Measurements from ENCODE around the gene JTB.

JTB gene

DNA sequence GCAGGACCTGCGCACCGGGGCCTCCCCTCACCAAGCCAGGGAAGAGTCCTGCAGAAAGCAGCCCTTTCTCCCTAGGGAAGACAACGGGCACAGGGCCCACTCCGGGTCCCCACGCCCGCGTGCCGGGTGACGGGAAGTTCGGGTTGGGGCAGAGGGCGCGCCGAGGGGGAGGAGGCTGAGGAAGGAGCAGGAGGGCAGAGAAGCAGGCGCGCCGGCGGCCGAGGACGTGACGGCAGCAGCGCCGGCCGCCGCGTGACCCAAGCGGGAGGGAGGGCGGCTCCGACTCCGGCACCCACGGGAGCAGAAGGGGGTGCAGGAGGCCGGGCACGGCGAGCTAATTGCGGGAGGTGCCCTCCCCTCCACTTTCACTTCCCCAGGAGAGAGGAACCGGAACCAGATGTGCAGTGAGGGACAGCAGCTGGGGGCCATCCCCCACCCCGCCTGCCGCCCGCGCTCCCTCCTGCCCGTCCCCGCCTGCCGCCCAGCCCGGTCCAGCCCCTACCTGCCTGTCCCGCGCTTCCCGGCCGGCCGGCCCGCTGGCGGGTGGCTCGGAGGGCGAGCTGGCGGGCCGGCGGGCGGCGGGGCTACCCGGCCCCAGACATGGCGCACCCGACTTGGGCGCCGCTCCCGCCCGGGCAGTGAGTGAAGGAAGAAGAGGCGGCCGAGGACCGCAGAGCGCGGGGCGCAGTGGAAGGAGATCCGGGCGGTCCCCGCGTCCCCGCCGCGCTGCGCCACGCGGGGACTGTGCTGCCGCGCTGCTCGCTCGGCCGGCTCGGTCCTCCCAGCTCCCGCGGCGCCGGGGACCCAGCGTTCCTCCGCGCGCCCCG, 31.5 kb downstream of the JTB start:
- FAIRE-seq (peak; percentile 98), DNase-seq (ENCODE audit: insufficient read length) (peak; percentile 95)
- TF ChIP-seq POLR2A (IDR thresholded peaks at IDR 0.05; ENCODE audit: low read depth, low read length) (peak; percentile 71; the same call in 1 of the 2 replicates), TAF1 (IDR thresholded peaks at IDR 0.05; ENCODE audit: borderline replicate concordance, low read depth, low read length) (no peak), POLR2AphosphoS5 (IDR thresholded peaks at IDR 0.05; ENCODE audit: low read depth, low read length) (peak; percentile 85)

DNA sequence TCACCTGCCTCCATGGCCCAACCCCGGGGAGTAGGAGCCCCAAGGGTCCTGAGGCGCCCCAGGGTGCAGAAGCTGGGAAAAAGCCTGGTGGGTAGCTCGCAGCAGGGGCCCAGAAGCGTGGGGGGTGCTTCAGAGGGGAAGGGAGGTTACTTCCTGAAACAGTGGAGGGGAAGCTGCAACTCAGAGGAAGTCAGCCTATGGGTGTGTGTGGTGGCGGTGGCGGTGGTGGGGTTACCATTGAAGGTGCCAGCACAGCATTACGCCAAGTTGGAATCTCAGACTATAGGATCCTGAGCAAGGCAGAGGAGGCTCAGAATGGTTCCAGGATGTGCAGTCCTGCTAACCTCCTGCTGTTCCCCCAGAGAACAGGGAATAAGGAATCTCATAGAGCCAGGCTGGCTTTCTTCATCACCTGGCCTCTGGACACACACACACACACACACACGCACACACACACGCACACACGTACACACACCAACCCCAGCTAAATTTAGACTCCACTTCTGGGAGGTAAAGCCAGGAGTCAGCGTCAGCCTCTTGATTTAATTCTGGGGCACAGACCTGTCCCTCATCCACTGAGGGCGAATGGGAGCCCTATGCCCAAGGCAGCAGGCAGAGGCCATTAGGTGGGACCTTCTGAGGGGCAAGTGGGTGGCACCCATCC, 32.2 kb downstream of the JTB start:
- FAIRE-seq: no peak
- TF ChIP-seq POLR2A (IDR thresholded peaks at IDR 0.05; ENCODE audit: low read depth, low read length): peak; percentile 58
- no peak for TF ChIP-seq POLR2AphosphoS5 (IDR thresholded peaks at IDR 0.05; ENCODE audit: low read depth, low read length)
- peak; percentile 76 for DNase-seq (ENCODE audit: insufficient read length)

DNA sequence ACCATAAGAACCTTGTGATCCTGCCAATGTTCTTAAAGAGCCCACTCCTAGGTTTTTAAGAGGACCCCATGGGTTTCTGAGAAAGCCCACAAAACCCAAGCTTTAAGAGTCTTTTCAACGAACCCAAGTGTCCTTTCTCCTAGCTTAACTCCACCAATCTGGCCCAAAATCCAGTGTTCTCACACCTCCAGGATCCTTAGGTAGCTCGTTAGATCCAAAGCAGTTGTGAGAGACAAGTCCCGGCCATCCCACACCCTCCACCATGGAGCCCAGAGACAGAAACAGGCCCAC, 32.7 kb downstream of the JTB start:
- TF ChIP-seq TAF1 (IDR thresholded peaks at IDR 0.05; ENCODE audit: borderline replicate concordance, low read depth, low read length): no peak
- no peak for TF ChIP-seq POLR2A (IDR thresholded peaks at IDR 0.05; ENCODE audit: low read depth, low read length)
- no peak for TF ChIP-seq POLR2AphosphoS5 (IDR thresholded peaks at IDR 0.05; ENCODE audit: low read depth, low read length)
- FAIRE-seq (no peak), DNase-seq (ENCODE audit: insufficient read length) (no peak)

DNA sequence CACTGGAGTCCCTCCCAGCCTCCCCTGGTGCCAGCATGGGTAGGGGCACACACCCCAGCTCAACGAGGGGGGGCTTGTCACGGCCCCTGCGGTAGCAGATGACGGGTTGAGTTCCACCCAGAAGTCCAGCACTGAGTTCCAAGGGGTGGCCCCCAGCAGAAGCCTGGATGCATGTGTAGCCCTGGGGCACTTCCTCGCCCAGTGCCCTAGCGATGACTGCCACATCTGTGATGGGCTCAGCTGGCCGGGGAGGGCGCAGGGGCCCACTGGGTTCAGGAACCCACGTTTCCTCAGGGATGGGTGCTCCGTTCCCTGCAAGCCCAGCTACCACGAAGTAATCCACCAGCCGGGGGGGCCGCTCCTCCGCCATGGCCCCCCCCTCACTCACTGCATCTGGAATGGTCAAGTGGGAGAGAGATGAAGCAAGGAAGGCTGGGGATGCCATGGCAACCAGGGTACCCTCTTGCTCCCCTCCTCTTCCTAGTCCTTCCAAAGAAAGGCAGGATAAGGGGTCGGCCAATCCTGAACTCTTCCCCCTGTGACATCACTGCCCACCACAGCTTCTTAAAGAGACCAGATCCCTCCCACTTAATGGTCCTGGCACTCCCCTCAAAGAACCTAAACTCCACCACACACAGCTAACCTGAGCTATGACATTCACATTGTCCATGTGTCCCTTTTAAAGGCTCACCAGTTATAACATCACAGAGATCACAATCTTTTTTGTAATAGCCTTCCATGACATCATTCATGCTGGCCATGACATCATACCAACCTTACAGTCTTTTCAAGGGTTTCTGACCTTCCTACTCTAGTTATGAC, 33.3 kb downstream of the JTB start:
- FAIRE-seq (peak; percentile 85), DNase-seq (ENCODE audit: insufficient read length) (no peak)
- TF ChIP-seq POLR2AphosphoS5 (IDR thresholded peaks at IDR 0.05; ENCODE audit: low read depth, low read length): no peak
- TF ChIP-seq TAF1 (IDR thresholded peaks at IDR 0.05; ENCODE audit: borderline replicate concordance, low read depth, low read length): no peak
- no peak for TF ChIP-seq POLR2A (IDR thresholded peaks at IDR 0.05; ENCODE audit: low read depth, low read length)

DNA sequence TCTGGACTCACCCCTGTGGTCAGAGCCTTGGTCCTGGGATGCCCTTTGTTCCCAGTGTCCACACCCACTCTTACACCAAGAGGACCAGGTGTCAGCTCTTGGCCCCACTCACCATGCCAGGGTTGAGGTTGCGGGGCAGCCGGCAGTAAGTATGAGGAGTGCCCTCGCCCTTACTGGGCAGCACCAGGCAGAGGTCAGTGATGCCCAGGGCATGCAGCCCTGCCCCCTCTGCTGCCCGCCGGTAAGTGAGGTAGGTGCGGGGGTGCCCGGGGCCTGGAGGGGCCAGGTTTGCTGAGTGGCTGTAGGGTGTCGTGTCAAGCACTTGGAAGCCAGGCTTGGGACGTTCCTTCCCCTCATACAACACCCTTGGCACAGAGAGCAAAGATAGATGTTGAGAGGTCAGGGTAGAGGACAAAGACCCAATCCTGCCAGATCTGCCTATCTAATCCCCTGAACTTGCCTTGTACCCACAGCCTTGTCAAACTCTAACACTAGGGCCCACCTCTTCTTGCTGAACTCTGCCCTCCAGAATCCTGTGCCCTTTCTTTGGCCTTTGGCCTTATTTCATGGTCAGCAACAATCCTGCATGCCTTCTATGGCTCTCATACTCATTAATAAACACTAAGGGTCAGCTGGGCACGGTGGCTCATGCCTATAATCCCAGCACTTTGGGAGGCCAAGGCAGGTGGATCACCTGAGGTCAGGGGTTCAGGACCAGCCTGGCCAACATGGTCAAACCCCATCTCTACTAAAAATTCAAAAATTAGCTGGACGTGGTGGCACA, 34.5 kb downstream of the JTB start:
- FAIRE-seq (no peak), DNase-seq (ENCODE audit: insufficient read length) (no peak)
- TF ChIP-seq TAF1 (IDR thresholded peaks at IDR 0.05; ENCODE audit: borderline replicate concordance, low read depth, low read length) (no peak), POLR2A (IDR thresholded peaks at IDR 0.05; ENCODE audit: low read depth, low read length) (no peak), POLR2AphosphoS5 (IDR thresholded peaks at IDR 0.05; ENCODE audit: low read depth, low read length) (peak; percentile 41; the same call in 1 of the 2 replicates)

DNA sequence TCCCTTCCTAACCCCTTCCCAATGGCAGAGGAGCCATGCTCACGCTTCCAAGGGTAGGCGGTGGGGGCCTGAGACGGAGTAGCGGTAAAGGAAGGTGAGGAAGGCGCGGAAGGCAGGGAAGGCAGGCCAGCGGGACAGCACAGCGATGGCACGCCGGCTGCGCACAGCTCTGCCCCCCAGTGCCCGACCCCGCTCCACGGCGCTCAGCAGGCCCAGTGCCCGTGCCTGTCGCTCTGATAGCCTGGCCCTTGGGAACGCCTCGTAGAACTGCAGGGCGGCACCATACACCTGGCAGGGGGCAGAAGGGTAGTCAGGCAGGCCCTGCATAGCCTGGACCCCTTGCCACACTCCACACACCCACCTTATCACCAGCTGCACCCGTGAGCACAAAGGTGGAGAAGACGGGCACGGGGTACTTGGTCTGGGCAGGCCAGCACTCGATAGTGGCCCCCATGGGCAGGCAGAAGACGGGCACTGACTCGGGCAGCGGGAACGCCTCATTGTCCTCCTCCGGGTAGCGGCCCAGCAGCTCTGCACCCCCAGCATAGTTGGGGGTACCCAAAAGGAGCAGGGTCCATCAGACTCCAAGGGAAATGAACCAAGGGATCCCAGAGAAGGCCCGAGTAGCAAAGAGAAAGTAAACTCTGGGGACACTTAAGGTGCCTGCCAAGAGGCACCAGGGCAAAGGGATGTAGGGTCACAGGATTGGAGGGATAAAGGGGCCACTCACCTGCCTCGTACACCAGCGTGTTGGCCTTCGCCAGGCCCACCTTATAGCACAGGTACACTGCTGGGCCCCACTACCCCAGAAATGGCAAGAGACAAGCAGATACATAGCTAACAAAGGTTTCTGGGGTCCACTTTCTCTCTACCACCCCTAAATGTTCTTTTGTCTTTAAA, 35.4 kb downstream of the JTB start:
- DNase-seq (ENCODE audit: insufficient read length) (no peak), FAIRE-seq (no peak)
- TF ChIP-seq POLR2A (IDR thresholded peaks at IDR 0.05; ENCODE audit: low read depth, low read length) (no peak; the same call in 1 of the 2 replicates), TAF1 (IDR thresholded peaks at IDR 0.05; ENCODE audit: borderline replicate concordance, low read depth, low read length) (no peak), POLR2AphosphoS5 (IDR thresholded peaks at IDR 0.05; ENCODE audit: low read depth, low read length) (no peak)

DNA sequence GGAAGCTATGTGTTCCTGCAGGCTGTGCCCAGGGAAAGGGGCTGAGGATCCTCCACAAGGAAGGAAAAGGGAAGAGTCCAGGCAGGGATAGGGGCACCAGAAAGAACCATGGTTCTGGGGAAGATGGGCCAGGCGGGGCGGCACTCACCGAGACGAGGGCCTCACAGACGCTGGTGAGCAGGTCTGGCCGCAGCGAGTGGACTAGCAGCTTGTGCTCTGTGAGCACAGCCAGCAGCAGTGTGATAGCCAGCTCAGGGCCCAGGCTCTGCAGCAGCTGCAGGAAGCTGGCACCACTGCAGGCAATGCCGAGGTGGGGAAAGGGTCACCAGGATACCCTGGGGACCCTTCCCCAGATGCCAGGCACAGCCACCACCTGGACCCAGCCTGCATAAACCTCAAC, 36.7 kb downstream of the JTB start:
- DNase-seq (ENCODE audit: insufficient read length) (no peak), FAIRE-seq (no peak)
- TF ChIP-seq TAF1 (IDR thresholded peaks at IDR 0.05; ENCODE audit: borderline replicate concordance, low read depth, low read length) (no peak), POLR2A (IDR thresholded peaks at IDR 0.05; ENCODE audit: low read depth, low read length) (no peak), POLR2AphosphoS5 (IDR thresholded peaks at IDR 0.05; ENCODE audit: low read depth, low read length) (no peak)

DNA sequence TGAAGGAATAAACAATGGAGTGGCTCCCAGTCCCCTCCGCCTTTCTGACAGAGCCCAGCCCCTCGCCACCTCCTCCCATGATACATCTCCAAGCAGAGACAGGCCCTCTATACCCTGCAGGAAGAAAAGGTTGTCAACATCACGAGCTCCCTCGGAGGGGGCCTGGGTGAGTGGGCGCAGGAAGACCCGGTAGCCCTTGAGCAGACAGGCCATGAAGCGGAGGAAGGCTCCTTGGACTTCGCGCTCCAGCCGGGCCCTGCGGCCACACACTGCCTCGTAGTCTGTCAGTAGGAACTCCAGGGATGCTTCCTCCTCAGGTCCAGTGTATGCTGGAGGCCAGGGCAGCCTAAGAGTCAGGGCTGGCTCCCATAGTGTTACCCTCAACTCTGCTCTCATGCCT, 38.0 kb downstream of the JTB start:
- FAIRE-seq (peak; percentile 21), DNase-seq (ENCODE audit: insufficient read length) (no peak)
- TF ChIP-seq POLR2AphosphoS5 (IDR thresholded peaks at IDR 0.05; ENCODE audit: low read depth, low read length) (no peak), TAF1 (IDR thresholded peaks at IDR 0.05; ENCODE audit: borderline replicate concordance, low read depth, low read length) (no peak), POLR2A (IDR thresholded peaks at IDR 0.05; ENCODE audit: low read depth, low read length) (no peak)

DNA sequence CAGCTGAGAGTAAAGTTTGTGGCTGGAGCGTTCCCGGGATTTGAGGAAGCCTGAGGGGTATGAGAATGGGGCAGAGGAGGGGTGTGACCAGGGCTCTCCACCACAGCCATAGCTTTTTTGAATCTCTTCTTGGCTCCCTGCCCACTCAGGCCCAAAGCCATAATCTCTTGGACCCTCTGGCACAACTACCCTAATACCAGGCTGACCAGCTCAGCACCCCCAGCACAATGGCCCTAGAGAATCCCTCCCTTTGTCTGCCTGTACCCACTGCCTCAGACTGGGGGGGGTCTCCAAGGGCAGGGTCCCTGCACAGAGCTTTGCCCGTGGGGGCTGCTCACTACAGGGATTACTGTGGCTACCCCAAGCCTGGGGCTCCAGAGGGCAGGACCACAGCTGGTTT, 38.5 kb downstream of the JTB start:
- FAIRE-seq: no peak
- no peak for TF ChIP-seq TAF1 (IDR thresholded peaks at IDR 0.05; ENCODE audit: borderline replicate concordance, low read depth, low read length)
- no peak for TF ChIP-seq POLR2AphosphoS5 (IDR thresholded peaks at IDR 0.05; ENCODE audit: low read depth, low read length)
- TF ChIP-seq POLR2A (IDR thresholded peaks at IDR 0.05; ENCODE audit: low read depth, low read length): no peak
- no peak for DNase-seq (ENCODE audit: insufficient read length)

DNA sequence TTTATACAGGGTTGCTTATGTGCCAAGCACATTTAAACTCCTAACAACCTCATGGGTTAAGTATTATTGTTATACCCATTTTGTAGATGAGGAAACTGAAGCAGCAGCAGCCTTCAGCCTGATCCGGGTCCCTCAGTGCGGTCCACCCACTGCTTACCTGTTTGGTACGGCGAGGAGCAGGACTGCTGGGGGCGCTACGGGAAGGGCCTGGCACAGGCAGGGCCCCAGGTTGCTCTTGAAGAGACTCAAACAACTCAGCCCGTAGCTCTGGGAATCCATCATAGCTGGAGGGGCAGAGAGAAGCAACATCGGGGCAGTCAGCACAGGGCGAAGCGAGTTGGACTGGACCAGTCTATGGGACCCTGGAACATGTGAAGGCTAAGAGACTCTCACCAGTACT, 40.1 kb downstream of the JTB start:
- DNase-seq (ENCODE audit: insufficient read length): no peak
- FAIRE-seq: no peak

More for the DNA sequence above, 40.1 kb downstream of the JTB start:
- TF ChIP-seq POLR2A (IDR thresholded peaks at IDR 0.05; ENCODE audit: low read depth, low read length) (no peak), TAF1 (IDR thresholded peaks at IDR 0.05; ENCODE audit: borderline replicate concordance, low read depth, low read length) (no peak), POLR2AphosphoS5 (IDR thresholded peaks at IDR 0.05; ENCODE audit: low read depth, low read length) (no peak)
